B cell (primary cell): ENCODE results near the gene PHETA2.

Experiments
- CTCF ChIP-seq: fragments of 200-600 bp; IDR thresholded peaks from one replicate; pipeline ENCODE4 v1.8.0; 2022; ENCODE audit warnings: antibody characterized with exemption, mild to moderate bottlenecking
- EZH2 ChIP-seq: IDR thresholded peaks from 2 replicates; pipeline ENCODE4 v1.6.1; 2012; ENCODE audit warnings: borderline replicate concordance, low read depth, mild to moderate bottlenecking, moderate library complexity, low read length; ENCODE audit not compliant: insufficient read depth, poor library complexity, severe bottlenecking

DNA sequence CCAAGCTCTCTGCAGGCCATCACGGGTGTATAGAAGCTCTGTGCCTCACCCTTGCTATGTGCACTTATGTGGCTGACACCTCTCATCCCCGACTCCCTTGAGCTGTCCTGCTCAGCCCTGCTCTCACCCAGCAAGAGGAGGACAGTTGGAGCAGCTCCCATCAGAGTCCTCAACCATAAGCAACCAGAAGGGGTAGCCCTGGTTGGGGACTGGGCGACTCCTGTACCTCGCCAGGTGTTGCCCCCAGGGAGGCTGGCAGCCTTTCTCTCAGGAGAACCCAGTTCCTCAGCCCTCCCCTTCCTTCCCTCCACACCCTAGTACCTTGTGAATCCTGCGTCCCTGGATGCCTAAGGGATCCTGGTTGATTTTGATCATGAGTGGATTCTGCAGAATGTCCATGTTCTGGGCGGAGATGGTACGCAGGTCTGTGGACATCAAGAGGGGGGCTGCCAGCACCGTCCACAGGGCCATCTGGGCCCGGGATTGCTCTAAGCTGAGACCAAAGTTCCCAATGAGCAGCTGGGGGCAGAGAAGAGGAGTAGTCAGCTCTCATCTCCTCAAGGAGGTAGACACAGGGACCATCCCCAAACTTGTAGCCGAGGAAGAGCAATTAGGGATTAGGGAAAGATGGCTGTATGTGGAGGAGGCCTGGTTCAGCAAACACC is 11.4 kb upstream of the PHETA2 start:
- TF ChIP-seq CTCF (no peak), EZH2 (no peak)
